B cell (primary cell): Measurements from ENCODE around the gene CAPZA2.

ENCODE experiments used
- CTCF ChIP-seq: fragments of 200-600 bp; IDR thresholded peaks from one replicate; pipeline ENCODE4 v1.8.0; 2022; ENCODE audit warnings: antibody characterized with exemption, mild to moderate bottlenecking
- EZH2 ChIP-seq: IDR thresholded peaks from 2 replicates; pipeline ENCODE4 v1.6.1; 2012; ENCODE audit warnings: borderline replicate concordance, low read depth, mild to moderate bottlenecking, moderate library complexity, low read length; ENCODE audit not compliant: insufficient read depth, poor library complexity, severe bottlenecking

- no peak for TF ChIP-seq CTCF
- TF ChIP-seq EZH2: no peak
Observed at GRCh38 chr7:116859323-116859722, 3.1 kb upstream of the CAPZA2 start.
